Tibial nerve (tissue), 4 donors: ENCODE data around the gene TNFRSF13B. TPM values are rescaled to one million over a fixed set of nuclear protein-coding genes. Genes with fewer than 3 reads are reported as not detected.

ENCODE experiments used
- DNase-seq, 2 donors: peaks; one replicate each; pipeline ENCODE4 v3.0.0-alpha.2; 2019; ENCODE audit warnings: low spot score in 2 of 2
- H3K27ac ChIP-seq, 4 donors: fragments of 200-600 bp; sonication (generic) in 3 of 4; one replicate each; pipeline ENCODE4 v1.5.1; 2017 to 2019; ENCODE audit warnings: mild to moderate bottlenecking in 1 of 4
- H3K27me3 ChIP-seq, 2 donors: fragments of 200-600 bp; sonication (generic) in 1 of 2; one replicate each; pipeline versions ENCODE4 v1.5.1 to v1.6.0; 2017 to 2019
- H3K36me3 ChIP-seq, 3 donors: fragments of 200-600 bp; sonication (generic); one replicate each; pipeline ENCODE4 v1.5.1; 2018 to 2019
- H3K4me1 ChIP-seq, 4 donors: fragments of 200-600 bp; sonication (generic) in 3 of 4; one replicate each; pipeline ENCODE4 v1.5.1; 2017 to 2019
- H3K4me3 ChIP-seq, 4 donors: fragments of 200-600 bp; sonication (generic) in 3 of 4; one replicate each; pipeline ENCODE4 v1.5.1; 2017 to 2019; ENCODE audit warnings: mild to moderate bottlenecking in 1 of 4, moderate library complexity in 1 of 4
- H3K9me3 ChIP-seq, 4 donors: fragments of 200-600 bp; sonication (generic) in 3 of 4; one replicate each; pipeline ENCODE4 v1.5.1; 2017 to 2019
- CTCF ChIP-seq, 5 experiments: fragments of 200-600 bp in 3 of 5; fragments of 450-650 bp in 2 of 5; sonication (generic) in 3 of 5; IDR thresholded peaks; one replicate each; pipeline ENCODE4 v1.5.1; 2016 to 2019; ENCODE audit warnings: antibody characterized with exemption in 5 of 5, mild to moderate bottlenecking in 3 of 5, moderate library complexity in 2 of 5
- EP300 ChIP-seq, 2 donors: sonication (generic); formaldehyde crosslinking; IDR thresholded peaks; one replicate each; pipeline ENCODE4 v1.6.1; 2017; ENCODE audit warnings: antibody characterized with exemption in 2 of 2, mild to moderate bottlenecking in 1 of 2
- POLR2A ChIP-seq, 2 donors: fragments of 450-650 bp; IDR thresholded peaks; one replicate each; pipeline ENCODE4 v1.6.1; 2017; ENCODE audit warnings: antibody characterized with exemption in 2 of 2, mild to moderate bottlenecking in 2 of 2, moderate library complexity in 2 of 2
- WGBS, 2 donors: methylation state at CpG; one replicate each; pipeline ENCODE4 v1.1.5; 2018; 5-methylcytosine and 5-hydroxymethylcytosine counted together
- total RNA-seq, 4 donors: library from RNA; depleted of rRNA; stranded (reverse); fragments of >200 nt; gene quantifications; one replicate each; pipeline ENCODE4 v1.1.0, GENCODE V29; 2016

Gene TNFRSF13B
- total RNA-seq, 4 donors from 2014 or later = not detected

- Histone ChIP-seq H3K27me3 (no peaks in the 10 kb centered on the region), H3K9me3 (no peaks in the 10 kb centered on the region), H3K36me3 (no peaks in the 10 kb centered on the region), H3K4me1 (peaks cover 0 to 8% (median 0%) of the 10 kb centered on the region in 4 donors), H3K27ac (no peak overlapping the region), H3K4me3 (no peak overlapping the region)
- TF ChIP-seq POLR2A (IDR thresholded peaks at IDR 0.05) (no peak), EP300 (IDR thresholded peaks at IDR 0.05) (no peak), CTCF (IDR thresholded peaks at IDR 0.05) (no peak)
- 85 to 91% methylated on average over 12 of the region's 15 CpGs for WGBS, 2 donors
- no peak for DNase-seq
Measured at GRCh38 chr17:16925461-16926060, 46.4 kb downstream of the TNFRSF13B start.

GRCh38 chr17:16924696-16925440, 47.0 kb downstream of the TNFRSF13B start:
- peaks cover 0 to 8% (median 0%) of the 10 kb centered on the region in 4 donors for H3K4me1 ChIP-seq
- H3K36me3 ChIP-seq = no peaks in the 10 kb centered on the region
- peak in 1 of 2 donors; percentile 5 for DNase-seq
- 82 to 94% methylated on average over 9 to 10 of the region's 10 CpGs for WGBS, 2 donors
- H3K27me3 ChIP-seq = no peaks in the 10 kb centered on the region
- H3K27ac ChIP-seq = no peak overlapping the region
- no peaks in the 10 kb centered on the region for H3K9me3 ChIP-seq
- TF ChIP-seq EP300 (IDR thresholded peaks at IDR 0.05) (no peak), CTCF (IDR thresholded peaks at IDR 0.05) (no peak), POLR2A (IDR thresholded peaks at IDR 0.05) (no peak)
- no peak overlapping the region for H3K4me3 ChIP-seq

- no peaks in the 10 kb centered on the region for H3K27me3 ChIP-seq
- no peak overlapping the region for H3K4me3 ChIP-seq
- H3K36me3 ChIP-seq = no peaks in the 10 kb centered on the region
- H3K27ac ChIP-seq = no peak overlapping the region
- peaks cover 0 to 4% (median 0%) of the 10 kb centered on the region in 4 donors for H3K4me1 ChIP-seq
- 82 to 86% methylated on average over 14 of the region's 15 CpGs for WGBS, 2 donors
- DNase-seq = peak in 1 of 2 donors; percentile 6
- TF ChIP-seq POLR2A (IDR thresholded peaks at IDR 0.05) (no peak), CTCF (IDR thresholded peaks at IDR 0.05) (no peak), EP300 (IDR thresholded peaks at IDR 0.05) (no peak)
- H3K9me3 ChIP-seq = no peaks in the 10 kb centered on the region
Measured at GRCh38 chr17:16923904-16924695, 47.8 kb downstream of the TNFRSF13B start.

GRCh38 chr17:16923097-16923903, 48.6 kb downstream of the TNFRSF13B start:
- 83 to 87% methylated on average over 15 to 17 of the region's 17 CpGs for WGBS, 2 donors
- TF ChIP-seq POLR2A (IDR thresholded peaks at IDR 0.05) = no peak
- no peak for TF ChIP-seq EP300 (IDR thresholded peaks at IDR 0.05)
- TF ChIP-seq CTCF (IDR thresholded peaks at IDR 0.05) = no peak
- H3K4me3 ChIP-seq = no peak overlapping the region
- H3K4me1 ChIP-seq = no peaks in the 10 kb centered on the region
- H3K9me3 ChIP-seq = no peaks in the 10 kb centered on the region
- no peaks in the 10 kb centered on the region for H3K27me3 ChIP-seq
- H3K27ac ChIP-seq = no peak overlapping the region
- peak in 1 of 2 donors; percentile 6 for DNase-seq
- no peaks in the 10 kb centered on the region for H3K36me3 ChIP-seq
